ENCODE measurements around the gene NLGN1. TPM values are rescaled to one million over a fixed set of nuclear protein-coding genes. Genes with fewer than 3 reads are reported as not detected.

NLGN1 gene
- total RNA-seq, 1 experiment from 2014 or later, result 0.85 TPM

GRCh38 chr3:174158674-174159073 lies 761.1 kb downstream of the NLGN1 start:
- Histone ChIP-seq H3K4me3 (ENCODE audit: low read depth in 2 of 2, low read length in 2 of 2) (no peak overlapping the region), H3K4me1 (ENCODE audit: control insufficient read depth, insufficient read depth, low read length) (no peaks in the 10 kb centered on the region), H3K36me3 (ENCODE audit: control insufficient read depth, insufficient read depth, low read length) (no peaks in the 10 kb centered on the region), H3K27me3 (ENCODE audit: control insufficient read depth, insufficient read depth, low read length) (no peaks in the 10 kb centered on the region), H3K27ac (ENCODE audit: low read length) (no peak overlapping the region), H3K9me3 (ENCODE audit: control insufficient read depth, insufficient read depth, low read depth, low read length) (no peaks in the 10 kb centered on the region)
- BruUV-seq (replicated peaks), result no TSS peak
- ChIA-PET CTCF (no interaction called here), POLR2A (no interaction called here)
- DNase-seq (ENCODE audit: low read depth, low spot score) (no peak), ATAC-seq (no peak)
- no peak for TF ChIP-seq REST (IDR thresholded peaks at IDR 0.05; ENCODE audit: insufficient read depth in 1 of 2, low read depth in 2 of 2, low read length in 1 of 2)
- no peak for TF ChIP-seq POLR2AphosphoS5 (IDR thresholded peaks at IDR 0.05; ENCODE audit: low read depth, low read length)
- TF ChIP-seq SIN3A (IDR thresholded peaks at IDR 0.05; ENCODE audit: borderline replicate concordance, insufficient read depth, low read depth, low read length), result no peak
- TF ChIP-seq TCF7L2 (IDR thresholded peaks at IDR 0.05; ENCODE audit: low read depth, low read length), result no peak
- no peak for TF ChIP-seq CTCF (IDR thresholded peaks at IDR 0.05)
- in situ Hi-C loops (cut with HindIII; ENCODE audit: low pct_unique_long_range_greater_than_20kb, low sequenced_read_pairs) (no loop called here), intact Hi-C loops (cut with micrococcal nuclease; ENCODE audit: unreplicated experiment) (no loop called here)

GRCh38 chr3:174159604-174160003 lies 762.1 kb downstream of the NLGN1 start:
- DNase-seq (ENCODE audit: low read depth, low spot score) (no peak), ATAC-seq (no peak)
- ChIA-PET CTCF (no interaction called here), POLR2A (no interaction called here)
- H3K27me3 ChIP-seq (ENCODE audit: control insufficient read depth, insufficient read depth, low read length), result no peaks in the 10 kb centered on the region
- H3K4me1 ChIP-seq (ENCODE audit: control insufficient read depth, insufficient read depth, low read length), result no peaks in the 10 kb centered on the region
- BruUV-seq (replicated peaks), result no TSS peak
- H3K36me3 ChIP-seq (ENCODE audit: control insufficient read depth, insufficient read depth, low read length), result no peaks in the 10 kb centered on the region
- H3K9me3 ChIP-seq (ENCODE audit: control insufficient read depth, insufficient read depth, low read depth, low read length), result no peaks in the 10 kb centered on the region
- H3K4me3 ChIP-seq (ENCODE audit: low read depth in 2 of 2, low read length in 2 of 2), result no peak overlapping the region
- H3K27ac ChIP-seq (ENCODE audit: low read length), result no peak overlapping the region
- in situ Hi-C loops (cut with HindIII; ENCODE audit: low pct_unique_long_range_greater_than_20kb, low sequenced_read_pairs), result no loop called here
- TF ChIP-seq SIN3A (IDR thresholded peaks at IDR 0.05; ENCODE audit: borderline replicate concordance, insufficient read depth, low read depth, low read length) (no peak), POLR2AphosphoS5 (IDR thresholded peaks at IDR 0.05; ENCODE audit: low read depth, low read length) (no peak), TCF7L2 (IDR thresholded peaks at IDR 0.05; ENCODE audit: low read depth, low read length) (no peak), CTCF (IDR thresholded peaks at IDR 0.05) (no peak), REST (IDR thresholded peaks at IDR 0.05; ENCODE audit: insufficient read depth in 1 of 2, low read depth in 2 of 2, low read length in 1 of 2) (no peak)
- intact Hi-C loops (cut with micrococcal nuclease; ENCODE audit: unreplicated experiment), result no loop called here

Measured in Panc1 (cell line).